B cell (primary cell): ENCODE measurements around the gene PSMB10.

Experiments used
- EZH2 ChIP-seq: IDR thresholded peaks from 2 replicates; pipeline ENCODE4 v1.6.1; 2012; ENCODE audit warnings: borderline replicate concordance, low read depth, mild to moderate bottlenecking, moderate library complexity, low read length; ENCODE audit not compliant: insufficient read depth, poor library complexity, severe bottlenecking
- TF ChIP-seq, protein P1 (sequence below): fragments of 200-600 bp; IDR thresholded peaks from one replicate; pipeline ENCODE4 v1.8.0; 2022; ENCODE audit warnings: antibody characterized with exemption, mild to moderate bottlenecking

DNA sequence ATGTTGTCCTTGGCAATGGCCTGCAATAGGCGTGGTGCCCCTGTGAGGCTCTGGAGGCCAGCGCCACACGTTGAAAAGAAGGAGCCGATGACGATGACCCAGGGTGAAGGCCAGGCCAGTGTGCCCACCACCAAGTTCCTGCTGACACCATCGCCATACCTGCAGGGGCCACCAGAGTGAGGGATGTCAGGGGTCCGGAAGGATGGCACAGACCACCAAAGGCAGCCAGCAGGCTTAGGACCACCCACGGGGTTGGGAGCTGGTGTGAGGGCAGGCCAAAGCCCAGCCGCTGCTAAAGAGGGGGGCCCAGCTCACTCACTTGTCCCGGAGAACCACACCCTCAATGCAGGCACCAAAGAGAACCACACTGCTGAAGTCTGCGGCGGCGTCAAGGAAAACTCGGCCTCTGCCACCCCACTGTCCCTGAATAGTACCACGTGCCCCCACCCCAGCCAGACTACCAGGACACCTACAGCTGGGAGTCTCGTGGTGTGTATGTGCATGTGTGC, 13.7 kb upstream of the PSMB10 start:
- TF ChIP-seq, protein P1, sequence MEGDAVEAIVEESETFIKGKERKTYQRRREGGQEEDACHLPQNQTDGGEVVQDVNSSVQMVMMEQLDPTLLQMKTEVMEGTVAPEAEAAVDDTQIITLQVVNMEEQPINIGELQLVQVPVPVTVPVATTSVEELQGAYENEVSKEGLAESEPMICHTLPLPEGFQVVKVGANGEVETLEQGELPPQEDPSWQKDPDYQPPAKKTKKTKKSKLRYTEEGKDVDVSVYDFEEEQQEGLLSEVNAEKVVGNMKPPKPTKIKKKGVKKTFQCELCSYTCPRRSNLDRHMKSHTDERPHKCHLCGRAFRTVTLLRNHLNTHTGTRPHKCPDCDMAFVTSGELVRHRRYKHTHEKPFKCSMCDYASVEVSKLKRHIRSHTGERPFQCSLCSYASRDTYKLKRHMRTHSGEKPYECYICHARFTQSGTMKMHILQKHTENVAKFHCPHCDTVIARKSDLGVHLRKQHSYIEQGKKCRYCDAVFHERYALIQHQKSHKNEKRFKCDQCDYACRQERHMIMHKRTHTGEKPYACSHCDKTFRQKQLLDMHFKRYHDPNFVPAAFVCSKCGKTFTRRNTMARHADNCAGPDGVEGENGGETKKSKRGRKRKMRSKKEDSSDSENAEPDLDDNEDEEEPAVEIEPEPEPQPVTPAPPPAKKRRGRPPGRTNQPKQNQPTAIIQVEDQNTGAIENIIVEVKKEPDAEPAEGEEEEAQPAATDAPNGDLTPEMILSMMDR: no peak
- TF ChIP-seq EZH2: no peak
